Measurements from ENCODE around the gene TMCC3. TPM values are rescaled to one million over a fixed set of nuclear protein-coding genes. Genes with fewer than 3 reads are reported as not detected.

Gene TMCC3
- total RNA-seq, 2 donors from 2014 or later = not detected

DNA sequence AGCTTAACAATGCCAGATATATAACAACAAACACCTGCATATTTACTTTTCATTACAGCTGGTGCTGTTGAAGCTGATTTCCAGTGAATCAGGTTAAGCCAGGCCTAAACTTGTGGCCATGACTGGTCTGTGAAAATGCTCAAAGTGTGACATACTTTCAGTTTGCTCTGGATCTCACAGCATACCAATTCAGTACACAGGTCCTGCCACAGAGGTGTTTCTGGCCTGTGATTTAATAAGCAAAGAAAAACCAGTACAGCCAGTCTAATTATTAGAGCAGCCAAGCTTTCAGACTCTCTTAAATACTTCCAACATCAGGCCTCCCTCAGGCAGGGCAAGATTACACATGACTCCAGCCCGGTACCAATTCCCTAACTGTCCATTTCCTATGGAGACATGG lies 27.4 kb upstream of the TMCC3 start:
- ATAC-seq = no peak
- Mint-ChIP-seq H3K27ac (no peak overlapping the region), H3K9me3 (peaks cover 0 to 4% of the 10 kb centered on the region in 2 donors), H3K36me3 (peaks cover 0 to 6% of the 10 kb centered on the region in 2 donors)
- no peak for DNase-seq (ENCODE audit: low spot score in 2 of 2)

DNA sequence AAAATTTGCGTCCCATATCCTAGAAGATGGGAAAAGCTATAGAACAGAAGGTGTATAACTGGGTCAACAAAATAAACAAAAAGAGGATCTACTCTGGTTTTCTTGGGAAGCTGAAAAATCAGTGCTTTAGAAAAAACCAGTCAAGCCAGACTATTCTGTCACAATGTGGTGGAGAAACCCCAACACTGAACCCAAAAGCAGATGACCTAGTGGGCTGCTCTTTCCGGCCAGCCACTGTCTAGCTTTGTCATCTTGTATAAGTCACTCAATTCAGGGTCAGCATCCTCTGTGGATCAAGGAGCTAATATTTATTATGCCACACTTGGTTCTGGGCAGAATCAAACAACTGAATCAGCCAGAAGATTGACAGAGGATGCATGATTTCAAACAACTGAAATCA lies 26.6 kb upstream of the TMCC3 start:
- DNase-seq (ENCODE audit: low spot score in 2 of 2) (no peak), ATAC-seq (no peak)
- Mint-ChIP-seq H3K27ac (no peak overlapping the region), H3K9me3 (peaks cover 0 to 4% of the 10 kb centered on the region in 2 donors), H3K36me3 (peaks cover 0 to 6% of the 10 kb centered on the region in 2 donors)

DNA sequence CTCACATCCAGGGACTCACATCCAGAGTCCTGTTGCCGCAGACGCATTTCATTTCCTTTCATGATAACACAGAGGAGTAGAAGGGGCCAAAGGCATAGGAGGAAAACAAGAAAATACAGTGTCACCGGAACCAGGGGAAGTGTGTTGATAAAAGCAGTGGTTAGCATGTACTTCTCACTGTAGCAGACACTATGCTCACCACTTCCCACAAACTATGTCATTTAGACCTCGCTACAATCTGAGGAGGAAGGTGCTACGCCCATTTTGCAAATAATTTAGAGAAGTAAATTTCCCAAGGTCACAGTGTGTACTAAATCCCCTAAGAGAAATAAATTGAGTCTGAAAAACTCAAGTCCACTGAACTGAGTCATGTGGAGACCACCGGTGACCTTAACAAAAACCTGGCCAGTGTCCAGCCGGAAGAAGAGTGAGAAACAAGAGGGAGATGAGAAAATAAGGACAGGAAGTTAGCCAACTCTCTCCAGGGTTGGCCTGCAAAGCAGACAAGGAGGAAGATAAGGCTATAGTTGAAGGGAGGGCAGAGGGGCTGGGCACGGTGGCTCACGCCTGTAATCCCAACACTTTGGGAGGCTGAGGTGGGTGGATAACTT lies 25.8 kb upstream of the TMCC3 start:
- peaks cover 0 to 6% of the 10 kb centered on the region in 2 donors for H3K36me3 Mint-ChIP-seq
- peaks cover 0 to 4% of the 10 kb centered on the region in 2 donors for H3K9me3 Mint-ChIP-seq
- DNase-seq (ENCODE audit: low spot score in 2 of 2) (no peak), ATAC-seq (peak in 1 of 2 donors; percentile 67)
- peak overlapping the region; percentile 17 to 63 for H3K27ac Mint-ChIP-seq

DNA sequence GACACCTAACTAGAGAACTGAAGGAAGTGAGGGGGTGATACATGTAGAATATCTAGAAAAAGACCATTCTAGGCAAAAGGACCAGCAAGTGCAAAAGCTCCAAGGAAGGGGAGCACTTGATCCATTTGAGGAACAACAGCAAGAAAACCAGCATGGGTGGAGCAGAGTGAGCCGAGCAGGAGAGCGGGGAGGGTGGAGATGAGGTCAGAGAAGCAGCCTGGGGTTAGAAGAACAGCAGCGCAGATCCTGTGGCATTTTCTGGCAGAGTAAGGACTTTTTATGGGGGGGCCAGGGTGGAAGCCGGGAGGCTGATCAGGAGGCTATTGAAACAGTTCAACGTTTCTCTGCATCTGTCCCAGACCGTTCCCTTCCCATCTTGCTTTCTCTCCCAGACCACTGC lies 24.5 kb upstream of the TMCC3 start:
- no peak overlapping the region for H3K27ac Mint-ChIP-seq
- DNase-seq (ENCODE audit: low spot score in 2 of 2) (no peak), ATAC-seq (no peak)
- H3K36me3 Mint-ChIP-seq = no peaks in the 10 kb centered on the region
- H3K9me3 Mint-ChIP-seq = no peaks in the 10 kb centered on the region

DNA sequence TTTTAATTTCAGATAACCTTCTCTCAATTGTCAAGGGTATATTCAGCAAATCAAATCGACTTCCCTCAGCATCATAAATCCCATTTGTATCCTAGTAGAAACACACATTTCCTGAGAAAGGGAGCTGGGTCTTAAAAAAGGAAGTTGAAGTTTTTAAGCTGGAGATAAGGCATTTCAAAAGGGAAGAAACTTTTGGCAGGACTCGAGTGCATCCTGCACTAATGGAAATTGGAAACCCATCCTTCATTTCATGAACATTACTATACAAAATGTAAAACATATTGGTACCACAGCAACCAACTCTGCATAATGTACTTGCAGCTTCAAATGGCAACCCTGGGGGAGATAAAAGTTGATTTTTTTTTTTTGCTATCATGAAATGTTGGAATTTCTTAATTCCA lies 23.7 kb upstream of the TMCC3 start:
- DNase-seq (ENCODE audit: low spot score in 2 of 2) (no peak), ATAC-seq (no peak)
- H3K36me3 Mint-ChIP-seq = no peaks in the 10 kb centered on the region
- no peak overlapping the region for H3K27ac Mint-ChIP-seq
- no peaks in the 10 kb centered on the region for H3K9me3 Mint-ChIP-seq

DNA sequence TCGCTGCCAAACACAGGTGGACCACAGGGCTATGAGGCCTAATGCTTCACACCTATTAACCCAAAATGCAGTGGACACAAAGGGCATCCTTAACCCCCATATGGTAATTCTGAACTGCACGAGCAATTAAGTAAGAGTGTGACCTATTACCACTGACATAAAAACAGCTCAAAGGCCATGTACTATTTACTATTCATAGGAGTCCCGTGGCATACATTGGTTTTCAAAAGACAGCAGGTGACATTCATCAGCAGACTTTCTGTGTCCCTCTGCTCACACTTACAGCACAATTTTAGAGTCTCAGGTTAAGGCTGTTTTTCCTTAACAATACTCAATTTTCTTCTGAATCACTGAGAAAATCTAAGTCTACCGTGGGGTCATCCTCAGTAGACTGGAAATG lies 23.1 kb upstream of the TMCC3 start:
- ATAC-seq = no peak
- H3K27ac Mint-ChIP-seq = no peak overlapping the region
- no peaks in the 10 kb centered on the region for H3K36me3 Mint-ChIP-seq
- H3K9me3 Mint-ChIP-seq = no peaks in the 10 kb centered on the region
- DNase-seq (ENCODE audit: low spot score in 2 of 2) = no peak

DNA sequence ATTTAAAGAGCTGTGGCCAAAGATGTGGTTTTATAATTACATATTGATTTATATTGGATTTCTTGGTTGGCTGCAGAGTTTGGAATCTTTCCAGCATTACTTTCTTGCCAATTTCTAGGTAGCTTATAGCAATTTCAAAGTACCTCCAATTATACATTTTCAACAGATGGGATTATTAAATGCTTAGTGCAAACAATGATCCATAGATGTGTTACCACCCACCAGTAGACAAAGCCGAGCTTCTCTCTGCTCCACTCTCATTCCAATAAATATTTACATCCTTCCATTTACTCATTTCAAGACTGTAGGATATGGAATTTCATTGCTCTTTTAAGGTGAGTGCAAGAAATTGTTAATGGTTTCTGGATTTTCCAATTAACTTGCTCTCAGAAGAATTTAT lies 21.6 kb upstream of the TMCC3 start:
- no peak for ATAC-seq
- no peak for DNase-seq (ENCODE audit: low spot score in 2 of 2)
- Mint-ChIP-seq H3K36me3 (no peaks in the 10 kb centered on the region), H3K9me3 (no peaks in the 10 kb centered on the region), H3K27ac (no peak overlapping the region)

DNA sequence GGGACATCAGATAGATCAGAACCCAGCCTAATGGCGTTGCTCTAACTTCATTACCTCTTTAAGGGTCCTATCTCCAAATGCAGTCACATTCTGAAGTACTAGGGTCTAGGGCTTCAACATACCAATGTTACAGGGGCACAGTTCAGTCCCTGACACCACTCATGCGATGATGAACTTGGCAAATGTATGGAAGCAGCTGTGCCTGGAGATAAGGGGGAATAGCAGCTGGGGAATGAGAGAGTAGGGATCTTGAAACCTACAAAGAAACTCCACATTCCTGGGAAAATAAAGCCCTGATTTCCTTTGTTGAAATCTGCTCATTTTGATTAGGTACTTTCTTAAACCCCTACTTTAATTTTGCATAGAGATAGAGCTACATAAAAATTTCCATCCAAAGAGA lies 20.5 kb upstream of the TMCC3 start:
- no peak for DNase-seq (ENCODE audit: low spot score in 2 of 2)
- no peak for ATAC-seq
- no peak overlapping the region for H3K27ac Mint-ChIP-seq
- no peaks in the 10 kb centered on the region for H3K36me3 Mint-ChIP-seq
- no peaks in the 10 kb centered on the region for H3K9me3 Mint-ChIP-seq

DNA sequence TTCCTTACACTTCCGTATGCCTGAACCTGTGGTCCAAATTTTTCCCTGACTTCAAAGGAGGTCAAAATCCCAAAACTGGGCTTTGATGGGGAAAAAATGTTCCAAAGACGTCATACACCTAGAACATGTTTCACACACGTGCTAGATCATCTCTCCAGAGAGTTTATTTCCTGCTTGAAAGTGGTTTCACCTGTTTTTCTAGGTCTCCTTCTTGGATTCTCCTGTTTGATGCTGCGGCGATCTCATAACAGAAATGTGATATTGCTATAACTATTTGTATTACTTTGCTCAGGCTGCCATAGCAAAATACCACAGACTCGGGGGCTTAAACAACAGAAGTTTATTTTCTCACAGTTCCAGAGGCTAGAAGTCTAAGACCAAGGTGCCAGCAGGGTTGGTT lies 19.7 kb upstream of the TMCC3 start:
- no peak overlapping the region for H3K27ac Mint-ChIP-seq
- DNase-seq (ENCODE audit: low spot score in 2 of 2) (no peak), ATAC-seq (no peak)
- H3K36me3 Mint-ChIP-seq = no peaks in the 10 kb centered on the region
- H3K9me3 Mint-ChIP-seq = no peaks in the 10 kb centered on the region

DNA sequence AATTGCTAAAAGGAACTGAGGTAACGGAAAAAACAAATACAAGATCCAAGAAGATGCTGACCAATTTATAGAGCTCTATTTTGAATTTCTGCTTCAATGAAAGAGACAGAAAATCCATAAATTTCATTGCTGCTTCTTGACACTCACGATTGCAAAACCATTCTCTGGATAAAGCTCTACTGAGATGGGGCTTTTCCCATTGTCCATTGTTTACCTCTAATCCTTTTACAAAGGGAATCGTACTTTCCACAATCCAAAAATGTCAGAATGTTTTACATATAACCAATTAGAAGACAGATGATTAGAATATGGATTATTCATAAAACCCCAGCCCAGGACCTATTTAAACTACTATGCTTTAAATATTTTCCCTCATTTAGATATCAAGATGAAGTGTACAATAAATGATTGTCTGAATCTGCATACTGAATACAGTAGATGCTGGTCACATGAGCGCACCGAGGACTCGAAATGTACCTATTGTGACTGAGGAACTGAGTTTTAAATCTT lies 16.7 kb upstream of the TMCC3 start:
- Mint-ChIP-seq H3K27ac (no peak overlapping the region), H3K9me3 (no peaks in the 10 kb centered on the region), H3K36me3 (no peaks in the 10 kb centered on the region)
- no peak for ATAC-seq
- no peak for DNase-seq (ENCODE audit: low spot score in 2 of 2)

DNA sequence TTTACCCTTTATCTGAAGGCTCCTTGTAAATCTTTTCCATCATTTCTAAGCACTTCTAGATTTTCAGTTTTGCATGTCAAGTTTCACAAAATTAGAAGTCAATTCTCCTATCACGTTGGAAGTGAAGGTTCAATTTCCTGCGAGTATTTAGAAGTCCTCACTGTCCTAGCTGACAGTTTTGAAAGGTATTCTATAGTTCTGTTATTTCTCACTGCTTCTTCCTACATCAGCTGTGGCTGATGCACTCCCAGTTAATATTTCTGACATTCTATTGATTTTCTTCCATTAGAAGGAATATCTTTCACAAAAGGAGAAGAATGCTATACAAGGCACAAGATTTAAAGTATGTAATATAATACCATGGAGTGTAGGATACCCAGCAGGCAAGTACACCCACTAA lies 15.8 kb upstream of the TMCC3 start:
- DNase-seq (ENCODE audit: low spot score in 2 of 2) (no peak), ATAC-seq (no peak)
- Mint-ChIP-seq H3K36me3 (no peaks in the 10 kb centered on the region), H3K9me3 (no peaks in the 10 kb centered on the region), H3K27ac (no peak overlapping the region)

DNA sequence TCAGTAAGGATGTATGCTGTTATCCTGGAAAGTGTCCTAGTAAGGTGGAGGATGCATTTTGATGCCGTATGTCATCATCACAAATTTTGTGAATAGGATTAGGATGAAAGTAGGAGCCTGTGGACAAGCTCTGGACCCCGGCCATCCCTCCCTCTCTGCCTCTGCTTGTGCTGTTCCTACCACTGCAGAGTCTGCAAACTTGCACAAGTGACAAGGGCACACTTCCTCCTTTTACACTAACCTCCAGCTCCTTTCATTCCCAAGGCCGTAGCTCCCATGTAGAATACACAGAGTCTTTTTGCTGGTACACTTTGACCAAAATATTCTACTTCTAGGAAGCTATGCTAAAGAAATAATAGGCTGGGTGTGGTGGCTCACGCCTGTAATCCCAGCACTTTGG lies 13.3 kb upstream of the TMCC3 start:
- DNase-seq (ENCODE audit: low spot score in 2 of 2) = no peak
- no peaks in the 10 kb centered on the region for H3K36me3 Mint-ChIP-seq
- ATAC-seq = no peak
- no peak overlapping the region for H3K27ac Mint-ChIP-seq
- H3K9me3 Mint-ChIP-seq = no peaks in the 10 kb centered on the region

DNA sequence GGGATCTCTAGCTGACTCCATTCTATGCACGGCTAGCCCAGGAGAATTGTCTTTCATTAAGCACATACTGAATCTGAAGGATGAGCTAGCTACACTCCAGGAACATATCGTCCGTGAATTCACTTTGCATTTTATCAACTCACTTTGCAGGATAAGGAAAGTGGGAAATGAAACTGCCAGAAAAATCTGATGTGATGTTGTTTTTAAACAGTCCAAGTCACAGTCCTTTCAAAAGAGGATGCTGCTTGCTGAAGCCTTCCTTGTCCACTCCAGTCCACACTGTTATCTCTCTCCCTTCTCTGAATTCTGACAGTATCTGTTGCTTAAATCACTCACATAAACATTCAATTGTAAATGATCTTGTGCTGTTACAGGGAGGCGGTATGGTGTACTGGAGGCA lies 12.7 kb upstream of the TMCC3 start:
- DNase-seq (ENCODE audit: low spot score in 2 of 2) (no peak), ATAC-seq (no peak)
- Mint-ChIP-seq H3K9me3 (no peaks in the 10 kb centered on the region), H3K27ac (no peak overlapping the region), H3K36me3 (no peaks in the 10 kb centered on the region)

DNA sequence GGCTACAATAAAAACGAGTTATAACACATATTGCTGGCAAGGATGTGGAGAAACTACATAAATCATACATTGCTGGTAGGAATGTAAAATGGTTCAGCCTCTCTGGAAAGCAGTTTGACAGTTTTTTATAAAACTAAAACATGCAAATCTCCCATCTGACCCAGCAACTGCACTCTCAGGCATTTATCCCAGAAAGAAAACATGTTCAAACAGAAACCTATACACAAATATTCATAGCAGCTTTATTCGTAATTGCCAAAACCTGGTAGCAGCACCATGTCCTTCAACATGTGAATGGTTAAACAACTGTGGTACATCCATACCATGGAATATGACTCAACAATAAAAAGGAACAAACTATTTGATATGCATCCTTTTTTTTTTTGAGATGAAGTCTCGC lies 10.1 kb upstream of the TMCC3 start:
- ATAC-seq (peak in 1 of 2 donors; percentile 43), DNase-seq (ENCODE audit: low spot score in 2 of 2) (no peak)
- no peaks in the 10 kb centered on the region for H3K9me3 Mint-ChIP-seq
- H3K27ac Mint-ChIP-seq = no peak overlapping the region
- H3K36me3 Mint-ChIP-seq = no peaks in the 10 kb centered on the region

DNA sequence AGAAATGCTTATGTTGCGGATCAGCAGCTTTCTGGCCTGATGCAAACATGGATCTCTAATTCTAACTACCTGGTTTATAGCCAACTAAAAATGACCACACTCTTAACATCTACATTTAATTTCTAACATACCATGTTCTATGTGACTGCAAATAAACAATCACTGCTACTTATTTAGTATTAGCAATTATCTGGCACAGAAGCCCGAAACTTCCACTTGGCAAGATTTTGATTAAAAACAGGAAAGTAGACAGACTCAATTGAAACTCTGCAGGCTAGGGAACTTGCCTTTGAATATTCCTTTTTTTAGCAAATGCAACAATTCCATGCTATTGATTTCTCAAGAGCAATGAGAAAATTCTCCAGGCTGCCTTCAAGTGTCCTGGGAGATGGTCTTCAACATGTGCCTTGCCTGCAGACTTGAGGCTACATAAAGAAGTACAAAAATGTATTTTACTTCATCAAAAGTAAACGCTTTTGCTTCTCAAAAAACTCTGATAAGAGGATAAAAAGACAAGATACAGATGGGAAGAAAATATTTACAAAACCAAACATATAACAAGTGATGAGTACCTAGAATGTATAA lies 9.1 kb upstream of the TMCC3 start:
- ATAC-seq (no peak), DNase-seq (ENCODE audit: low spot score in 2 of 2) (no peak)
- H3K27ac Mint-ChIP-seq = no peak overlapping the region
- H3K9me3 Mint-ChIP-seq = no peaks in the 10 kb centered on the region
- H3K36me3 Mint-ChIP-seq = no peaks in the 10 kb centered on the region

DNA sequence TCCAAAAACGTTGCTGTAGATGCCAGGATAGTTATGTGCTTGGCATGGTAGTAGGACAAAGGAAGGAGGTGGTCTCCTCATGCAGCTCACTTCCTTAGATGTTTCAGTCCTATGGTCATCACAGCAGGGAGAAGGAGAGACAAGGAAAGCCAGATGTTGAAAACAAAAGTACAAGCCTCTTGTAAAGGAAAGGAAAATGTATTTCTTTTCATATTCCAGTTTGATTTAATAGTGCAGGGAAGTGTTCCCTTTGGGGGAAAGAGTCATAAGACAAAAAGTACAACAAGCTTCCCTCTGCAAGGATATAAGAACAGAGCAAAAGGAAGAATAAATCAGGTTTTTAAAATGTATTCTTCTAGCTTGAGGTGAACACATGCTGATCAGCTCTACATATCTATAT lies 8.6 kb upstream of the TMCC3 start:
- no peaks in the 10 kb centered on the region for H3K9me3 Mint-ChIP-seq
- DNase-seq (ENCODE audit: low spot score in 2 of 2) (no peak), ATAC-seq (no peak)
- no peaks in the 10 kb centered on the region for H3K36me3 Mint-ChIP-seq
- H3K27ac Mint-ChIP-seq = no peak overlapping the region

DNA sequence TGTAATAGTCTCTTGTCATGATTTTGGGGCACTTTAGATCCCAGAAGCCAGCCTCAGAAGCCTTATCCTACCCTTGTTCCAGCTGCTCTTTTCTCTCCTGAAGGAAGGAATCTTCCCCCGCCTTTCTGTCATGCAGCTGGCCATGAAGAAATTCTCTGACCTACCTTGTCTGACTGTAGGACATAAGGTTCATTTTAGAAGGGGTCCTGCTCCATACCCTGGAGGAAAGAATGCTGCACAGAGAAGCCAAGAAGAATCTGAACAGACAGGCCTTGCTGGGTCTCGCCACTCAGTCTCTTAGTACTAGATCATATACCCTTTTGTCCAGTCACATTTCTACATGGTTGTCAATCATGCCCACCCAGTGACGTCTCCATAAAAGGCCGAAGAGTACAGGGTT lies 6.2 kb upstream of the TMCC3 start:
- ATAC-seq = no peak
- no peaks in the 10 kb centered on the region for H3K9me3 Mint-ChIP-seq

DNA sequence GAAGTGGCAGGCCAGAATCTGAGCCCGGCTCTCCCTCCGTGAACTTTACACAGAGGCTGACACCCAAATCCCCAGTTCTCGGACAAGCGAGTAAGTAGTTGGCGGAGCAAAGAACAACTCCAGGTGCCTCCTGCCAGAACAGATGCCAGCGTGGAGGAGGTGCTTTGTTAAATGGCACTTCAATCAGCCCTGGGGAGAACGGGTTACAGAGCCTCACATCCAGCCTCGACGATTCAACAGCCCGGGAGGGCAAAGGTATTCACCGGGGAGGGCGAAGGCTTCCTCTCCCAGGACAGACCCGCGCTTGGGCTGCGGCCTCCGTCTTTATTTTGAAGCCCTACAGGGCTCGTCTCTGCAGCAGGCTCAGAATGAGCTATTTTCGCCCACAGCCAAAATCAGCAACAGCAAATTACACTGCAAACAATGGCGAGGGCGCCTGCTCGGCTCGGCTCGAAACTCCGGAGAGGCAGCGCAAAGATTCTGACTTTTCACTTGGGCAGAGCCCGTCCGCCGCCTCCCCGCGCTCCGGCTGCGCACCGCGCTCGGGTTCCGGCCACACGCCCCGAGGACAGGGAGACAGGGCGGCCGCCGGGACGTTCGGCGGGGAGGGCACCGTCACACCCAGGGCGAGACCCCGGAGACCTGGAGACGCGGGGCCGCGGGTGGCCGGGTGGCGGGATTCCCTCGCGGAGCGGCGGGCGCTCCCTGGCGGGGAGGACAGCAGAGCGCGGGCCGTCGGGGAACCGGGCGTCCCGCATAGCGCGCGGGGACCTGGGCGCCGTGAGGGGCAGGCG lies 811 bp downstream of the TMCC3 start:
- peaks cover 0 to 16% of the 10 kb centered on the region in 2 donors for H3K36me3 Mint-ChIP-seq
- DNase-seq (ENCODE audit: low spot score in 2 of 2) = peak in 1 of 2 donors; percentile 31
- no peak overlapping the region for H3K27ac Mint-ChIP-seq
- peak; percentile 55 to 73 for ATAC-seq
- no peaks in the 10 kb centered on the region for H3K9me3 Mint-ChIP-seq

More for the DNA sequence above, 6.2 kb upstream of the TMCC3 start:
- Mint-ChIP-seq H3K36me3 (no peaks in the 10 kb centered on the region), H3K27ac (no peak overlapping the region)
- no peak for DNase-seq (ENCODE audit: low spot score in 2 of 2)
